Breast epithelium (tissue), 4 donors: ENCODE results near the gene NUMB. TPM values are rescaled to one million over a fixed set of nuclear protein-coding genes. Genes with fewer than 3 reads are reported as not detected.

Experiments
- DNase-seq, 2 donors: peaks; one replicate each; pipeline ENCODE4 v3.0.0-alpha.2; 2019; ENCODE audit warnings: low spot score in 2 of 2
- H3K27ac ChIP-seq, 2 donors: fragments of 200-600 bp; sonication (generic) in 1 of 2; one replicate each; pipeline ENCODE4 v1.5.1; 2016 to 2019; ENCODE audit warnings: mild to moderate bottlenecking in 1 of 2
- H3K27me3 ChIP-seq, 2 donors: fragments of 200-600 bp; sonication (generic) in 1 of 2; one replicate each; pipeline versions ENCODE4 v1.5.1 to v1.6.0; 2017 to 2019; ENCODE audit warnings: control low read depth in 1 of 2, mild to moderate bottlenecking in 1 of 2
- H3K36me3 ChIP-seq: fragments of 200-600 bp; one replicate; pipeline ENCODE4 v1.5.1; 2019
- H3K4me1 ChIP-seq, 2 donors: fragments of 200-600 bp; sonication (generic); one replicate each; pipeline ENCODE4 v1.5.1; 2016 to 2019; ENCODE audit warnings: control low read depth in 1 of 2
- H3K4me3 ChIP-seq, 3 donors: fragments of 200-600 bp; sonication (generic); 1 replicate in 2 of 3; 2 replicates in 1 of 3; pipeline ENCODE4 v1.5.1; 2016 to 2019; ENCODE audit warnings: mild to moderate bottlenecking in 3 of 3, moderate library complexity in 2 of 3
- H3K9me3 ChIP-seq, 2 donors: fragments of 200-600 bp; sonication (generic) in 1 of 2; one replicate each; pipeline ENCODE4 v1.5.1; 2016 to 2019; ENCODE audit warnings: control low read depth in 1 of 2
- CTCF ChIP-seq, 3 donors: fragments of 450-650 bp; IDR thresholded peaks; one replicate each; pipeline ENCODE4 v1.5.1; 2016 to 2017; ENCODE audit warnings: antibody characterized with exemption in 3 of 3, mild to moderate bottlenecking in 3 of 3, moderate library complexity in 3 of 3
- POLR2A ChIP-seq: fragments of 450-650 bp; IDR thresholded peaks from one replicate; pipeline ENCODE4 v1.6.1; 2016; ENCODE audit warnings: antibody characterized with exemption, mild to moderate bottlenecking, moderate library complexity
- POLR2AphosphoS5 ChIP-seq, 3 donors: sonication (generic); formaldehyde crosslinking; IDR thresholded peaks; one replicate each; pipeline ENCODE4 v1.6.1; 2017; ENCODE audit warnings: antibody characterized with exemption in 3 of 3
- intact Hi-C: fragments of 100-400 bp; cut with DNase I; formaldehyde crosslinking; loops from one replicate; pipeline ENCODE4 v1.15.1; 2023; ENCODE audit warnings: low total_unique reads
- total RNA-seq, 3 donors: library from RNA; depleted of rRNA; stranded (reverse); fragments of >200 nt; gene quantifications; one replicate each; pipeline ENCODE4 v1.1.0, GENCODE V29; 2016

NUMB gene
- total RNA-seq, 3 donors from 2014 or later: 49.6 to 84.0 (median 61.6) TPM

- H3K4me1 ChIP-seq: peaks cover 7 to 10% of the 10 kb centered on the region in 2 donors
- no peak overlapping the region for H3K27ac ChIP-seq
- no peak overlapping the region for H3K4me3 ChIP-seq
- H3K36me3 ChIP-seq: no peaks in the 10 kb centered on the region
- no peaks in the 10 kb centered on the region for H3K9me3 ChIP-seq
- intact Hi-C loops: loop anchor here (10.0 kb wide), 1 partner anchor 50 kb away; no protein-coding TSS in a partner anchor
- no peak for DNase-seq
- TF ChIP-seq POLR2A (no peak), CTCF (IDR thresholded peaks at IDR 0.05) (no peak), POLR2AphosphoS5 (IDR thresholded peaks at IDR 0.05) (no peak)
- peaks cover 0 to 3% of the 10 kb centered on the region in 2 donors for H3K27me3 ChIP-seq
Observed at GRCh38 chr14:73234586-73235394, 223.6 kb downstream of the NUMB start.

- Histone ChIP-seq H3K27me3 (peaks cover 0 to 3% of the 10 kb centered on the region in 2 donors), H3K9me3 (no peaks in the 10 kb centered on the region), H3K36me3 (no peaks in the 10 kb centered on the region), H3K4me3 (no peak overlapping the region), H3K4me1 (peaks cover 5% of the 10 kb centered on the region in 2 donors), H3K27ac (no peak overlapping the region)
- intact Hi-C loops: loop anchor here (10.0 kb wide), 1 partner anchor 51 kb away; no protein-coding TSS in a partner anchor
- TF ChIP-seq CTCF (IDR thresholded peaks at IDR 0.05) (no peak), POLR2A (no peak), POLR2AphosphoS5 (IDR thresholded peaks at IDR 0.05) (no peak)
- no peak for DNase-seq
Observed at GRCh38 chr14:73234029-73234428, 224.3 kb downstream of the NUMB start.

- Histone ChIP-seq H3K4me1 (peaks cover 4% of the 10 kb centered on the region in 2 donors), H3K27ac (no peak overlapping the region), H3K9me3 (no peaks in the 10 kb centered on the region), H3K27me3 (peaks cover 0 to 3% of the 10 kb centered on the region in 2 donors), H3K4me3 (no peak overlapping the region), H3K36me3 (no peaks in the 10 kb centered on the region)
- intact Hi-C loops: loop anchor here (10.0 kb wide), 1 partner anchor 51 kb away; no protein-coding TSS in a partner anchor
- no peak for DNase-seq
- TF ChIP-seq POLR2A (no peak), CTCF (IDR thresholded peaks at IDR 0.05) (no peak), POLR2AphosphoS5 (IDR thresholded peaks at IDR 0.05) (no peak)
Observed at GRCh38 chr14:73233564-73233963, 224.8 kb downstream of the NUMB start.

- no peak overlapping the region for H3K4me3 ChIP-seq
- no peaks in the 10 kb centered on the region for H3K9me3 ChIP-seq
- H3K4me1 ChIP-seq: peaks cover 10% of the 10 kb centered on the region in 2 donors
- H3K27ac ChIP-seq: no peak overlapping the region
- intact Hi-C loops: loop anchor here (10.0 kb wide), 1 partner anchor 52 kb away; no protein-coding TSS in a partner anchor
- H3K27me3 ChIP-seq: peaks cover 0 to 3% of the 10 kb centered on the region in 2 donors
- TF ChIP-seq CTCF (IDR thresholded peaks at IDR 0.05) (no peak), POLR2A (no peak), POLR2AphosphoS5 (IDR thresholded peaks at IDR 0.05) (no peak)
- DNase-seq: no peak
- H3K36me3 ChIP-seq: no peaks in the 10 kb centered on the region
Observed at GRCh38 chr14:73232984-73233383, 225.4 kb downstream of the NUMB start.
